WTC11 (cell line): Measurements from ENCODE around the gene CLK3.

ENCODE experiments used
- FOXP1 ChIP-seq: sonication (generic); formaldehyde crosslinking; IDR thresholded peaks from 2 replicates; pipeline ENCODE4 v1.8.0; 2022; ENCODE audit warnings: missing genetic modification reagents, mild to moderate bottlenecking, moderate library complexity, borderline replicate concordance
- NFE2L1 ChIP-seq: sonication (generic); formaldehyde crosslinking; IDR thresholded peaks from 2 replicates; pipeline ENCODE4 v1.8.1; 2023; ENCODE audit warnings: missing genetic modification reagents
- NR3C1 ChIP-seq: sonication (generic); formaldehyde crosslinking; conservative IDR thresholded peaks from 2 replicates; pipeline ENCODE4 v1.8.1; 2023; ENCODE audit warnings: low read depth, mild to moderate bottlenecking, missing genetic modification reagents
- TF ChIP-seq, protein P1 (sequence below): fragments of 200-600 bp; IDR thresholded peaks from 2 replicates; pipeline ENCODE4 v1.8.0; 2022; ENCODE audit warnings: antibody characterized with exemption

DNA sequence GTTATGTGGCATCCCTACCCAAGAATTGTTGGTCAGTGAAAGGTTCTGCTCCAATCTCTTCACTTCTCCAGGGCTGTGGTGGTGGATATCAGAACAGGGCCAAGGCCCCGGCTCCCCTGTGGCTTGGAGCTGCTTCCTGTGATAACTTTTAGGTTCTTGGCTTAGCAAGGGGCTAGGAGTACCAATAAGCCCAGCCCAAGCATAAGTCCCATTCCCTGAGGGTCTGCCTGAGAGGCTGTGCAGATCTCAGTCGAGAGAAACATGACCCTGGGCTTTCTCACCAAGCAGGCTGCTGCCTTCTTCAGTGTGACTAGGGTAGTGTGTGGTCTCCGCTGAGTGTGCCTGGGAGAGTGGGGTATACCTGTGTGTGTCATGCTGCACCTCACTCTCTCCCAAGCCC is 7.1 kb downstream of the CLK3 start:
- TF ChIP-seq, protein P1, sequence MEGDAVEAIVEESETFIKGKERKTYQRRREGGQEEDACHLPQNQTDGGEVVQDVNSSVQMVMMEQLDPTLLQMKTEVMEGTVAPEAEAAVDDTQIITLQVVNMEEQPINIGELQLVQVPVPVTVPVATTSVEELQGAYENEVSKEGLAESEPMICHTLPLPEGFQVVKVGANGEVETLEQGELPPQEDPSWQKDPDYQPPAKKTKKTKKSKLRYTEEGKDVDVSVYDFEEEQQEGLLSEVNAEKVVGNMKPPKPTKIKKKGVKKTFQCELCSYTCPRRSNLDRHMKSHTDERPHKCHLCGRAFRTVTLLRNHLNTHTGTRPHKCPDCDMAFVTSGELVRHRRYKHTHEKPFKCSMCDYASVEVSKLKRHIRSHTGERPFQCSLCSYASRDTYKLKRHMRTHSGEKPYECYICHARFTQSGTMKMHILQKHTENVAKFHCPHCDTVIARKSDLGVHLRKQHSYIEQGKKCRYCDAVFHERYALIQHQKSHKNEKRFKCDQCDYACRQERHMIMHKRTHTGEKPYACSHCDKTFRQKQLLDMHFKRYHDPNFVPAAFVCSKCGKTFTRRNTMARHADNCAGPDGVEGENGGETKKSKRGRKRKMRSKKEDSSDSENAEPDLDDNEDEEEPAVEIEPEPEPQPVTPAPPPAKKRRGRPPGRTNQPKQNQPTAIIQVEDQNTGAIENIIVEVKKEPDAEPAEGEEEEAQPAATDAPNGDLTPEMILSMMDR = no peak
- TF ChIP-seq FOXP1 (CRISPR knock-in tag) (no peak), NR3C1 (CRISPR knock-in tag) (no peak), NFE2L1 (CRISPR knock-in tag) (no peak)
